Measurements from ENCODE around the gene DYSF.
A peak's percentile ranks its signal among the peaks of the same experiment; 100 is the strongest.

Gene DYSF

DNA sequence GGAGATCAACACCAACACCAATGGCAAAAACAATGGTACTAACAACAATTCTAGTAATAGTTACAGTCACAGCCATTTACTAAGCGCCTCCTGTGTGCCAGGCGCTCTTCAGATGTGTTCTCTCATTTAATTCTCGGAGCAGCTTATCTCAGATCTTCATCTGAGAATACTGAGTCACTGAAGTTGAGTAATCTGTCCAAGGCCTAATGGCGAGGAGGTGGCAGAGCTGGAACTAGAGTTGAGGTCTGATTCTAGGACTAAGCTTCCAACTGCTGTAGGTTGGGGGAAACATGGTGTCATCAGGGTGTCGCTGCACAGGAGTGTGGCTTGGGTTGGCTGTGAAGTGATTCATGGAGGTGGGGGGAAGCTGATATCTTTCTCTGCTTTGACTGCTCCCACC lies 156.1 kb downstream of the DYSF start (continued):
- TF ChIP-seq, protein P1, sequence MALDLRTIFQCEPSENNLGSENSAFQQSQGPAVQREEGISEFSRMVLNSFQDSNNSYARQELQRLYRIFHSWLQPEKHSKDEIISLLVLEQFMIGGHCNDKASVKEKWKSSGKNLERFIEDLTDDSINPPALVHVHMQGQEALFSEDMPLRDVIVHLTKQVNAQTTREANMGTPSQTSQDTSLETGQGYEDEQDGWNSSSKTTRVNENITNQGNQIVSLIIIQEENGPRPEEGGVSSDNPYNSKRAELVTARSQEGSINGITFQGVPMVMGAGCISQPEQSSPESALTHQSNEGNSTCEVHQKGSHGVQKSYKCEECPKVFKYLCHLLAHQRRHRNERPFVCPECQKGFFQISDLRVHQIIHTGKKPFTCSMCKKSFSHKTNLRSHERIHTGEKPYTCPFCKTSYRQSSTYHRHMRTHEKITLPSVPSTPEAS (tag by site-specific recombination; IDR thresholded peaks at IDR 0.05) = no peak
- TF ChIP-seq ZNF548 (tag by site-specific recombination; IDR thresholded peaks at IDR 0.05) = no peak
- no peak for TF ChIP-seq ZNF529 (tag by site-specific recombination; IDR thresholded peaks at IDR 0.05; ENCODE audit: insufficient replicate concordance)

DNA sequence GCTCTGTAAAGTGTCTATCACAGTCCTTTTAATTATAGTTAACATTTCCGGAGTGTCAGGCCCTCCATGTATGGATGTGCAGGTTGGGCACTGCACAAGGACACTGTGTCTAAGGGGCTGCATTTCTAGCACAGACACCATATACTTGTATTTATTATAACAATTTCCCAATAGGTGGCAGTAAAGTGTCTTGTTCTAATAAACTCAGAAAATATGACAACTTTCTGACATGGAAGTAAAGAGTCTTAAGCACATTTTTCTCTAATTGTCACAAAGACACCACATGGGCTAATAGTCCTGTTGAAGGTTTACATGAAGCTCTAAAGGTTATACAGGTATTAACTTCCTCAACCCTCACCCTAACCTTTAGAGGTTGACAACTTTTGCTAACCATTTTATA lies 156.6 kb downstream of the DYSF start:
- Histone ChIP-seq H3K4me1 (ENCODE audit: control insufficient read depth, insufficient read depth, low read length) (no peaks in the 10 kb centered on the region), H3K27ac (ENCODE audit: extremely low read depth, low read depth, low read length) (no peak overlapping the region), H3K9me3 (ENCODE audit: control insufficient read depth, insufficient read depth, low read depth, low read length) (no peaks in the 10 kb centered on the region), H3K36me3 (ENCODE audit: control insufficient read depth in 2 of 2, insufficient read depth in 1 of 2, low read length in 2 of 2) (no peaks in the 10 kb centered on the region), H3K4me3 (ENCODE audit: low read depth, low read length) (no peak overlapping the region)
- ChIA-PET POLR2A (no interaction called here), CTCF (interaction anchor here (0.6 to 1.7 kb wide), 12 partner anchors 10 to 543 kb away, joined by 3 to 8 read pairs (median 4); no protein-coding TSS in a partner anchor)
- no peak for TF ChIP-seq ZNF585B (tag by site-specific recombination; IDR thresholded peaks at IDR 0.05)
- peak; percentile 35 for TF ChIP-seq ZNF654 (tag by site-specific recombination; IDR thresholded peaks at IDR 0.05; ENCODE audit: low read depth)
- TF ChIP-seq, protein P2, sequence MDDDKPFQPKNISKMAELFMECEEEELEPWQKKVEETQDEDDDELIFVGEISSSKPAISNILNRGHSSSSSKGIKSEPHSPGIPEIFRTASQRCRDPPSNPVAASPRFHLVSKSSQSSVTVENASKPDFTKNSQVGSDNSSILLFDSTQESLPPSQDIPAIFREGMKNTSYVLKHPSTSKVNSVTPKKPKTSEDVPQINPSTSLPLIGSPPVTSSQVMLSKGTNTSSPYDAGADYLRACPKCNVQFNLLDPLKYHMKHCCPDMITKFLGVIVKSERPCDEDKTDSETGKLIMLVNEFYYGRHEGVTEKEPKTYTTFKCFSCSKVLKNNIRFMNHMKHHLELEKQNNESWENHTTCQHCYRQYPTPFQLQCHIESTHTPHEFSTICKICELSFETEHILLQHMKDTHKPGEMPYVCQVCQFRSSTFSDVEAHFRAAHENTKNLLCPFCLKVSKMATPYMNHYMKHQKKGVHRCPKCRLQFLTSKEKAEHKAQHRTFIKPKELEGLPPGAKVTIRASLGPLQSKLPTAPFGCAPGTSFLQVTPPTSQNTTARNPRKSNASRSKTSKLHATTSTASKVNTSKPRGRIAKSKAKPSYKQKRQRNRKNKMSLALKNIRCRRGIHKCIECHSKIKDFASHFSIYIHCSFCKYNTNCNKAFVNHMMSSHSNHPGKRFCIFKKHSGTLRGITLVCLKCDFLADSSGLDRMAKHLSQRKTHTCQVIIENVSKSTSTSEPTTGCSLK (tag by site-specific recombination; IDR thresholded peaks at IDR 0.05) = no peak

DNA sequence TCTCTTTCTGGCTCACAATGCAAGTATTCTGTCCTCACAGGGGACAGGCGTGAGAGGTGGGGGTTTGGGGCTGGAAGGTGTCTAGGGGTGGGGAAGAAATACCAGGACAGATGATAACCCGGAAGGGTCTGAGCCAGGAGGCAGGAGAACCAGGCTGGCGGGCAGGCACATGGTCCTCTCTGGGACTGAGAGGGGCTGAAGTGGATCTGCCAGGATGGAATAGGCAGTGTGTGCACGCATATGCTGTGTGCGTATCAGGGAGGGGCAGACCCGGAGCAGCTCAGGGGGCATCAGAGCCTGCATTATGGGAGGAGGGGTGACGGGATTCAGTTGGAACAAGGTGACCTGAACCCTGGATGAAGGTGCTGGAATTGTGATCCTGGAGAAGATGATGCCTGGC lies 157.3 kb downstream of the DYSF start:
- ChIA-PET POLR2A (no interaction called here), CTCF (interaction anchor here (0.6 to 1.7 kb wide), 10 partner anchors 10 to 969 kb away, joined by 3 to 8 read pairs (median 4); no protein-coding TSS in a partner anchor)
- no peak overlapping the region for H3K4me3 ChIP-seq (ENCODE audit: low read depth, low read length)
- no peaks in the 10 kb centered on the region for H3K9me3 ChIP-seq (ENCODE audit: control insufficient read depth, insufficient read depth, low read depth, low read length)
- no peaks in the 10 kb centered on the region for H3K4me1 ChIP-seq (ENCODE audit: control insufficient read depth, insufficient read depth, low read length)
- H3K36me3 ChIP-seq (ENCODE audit: control insufficient read depth in 2 of 2, insufficient read depth in 1 of 2, low read length in 2 of 2) = no peaks in the 10 kb centered on the region
- no peak overlapping the region for H3K27ac ChIP-seq (ENCODE audit: extremely low read depth, low read depth, low read length)
- no peak for TF ChIP-seq ZNF23 (tag by site-specific recombination; IDR thresholded peaks at IDR 0.05; ENCODE audit: borderline replicate concordance)
- TF ChIP-seq, protein P3, sequence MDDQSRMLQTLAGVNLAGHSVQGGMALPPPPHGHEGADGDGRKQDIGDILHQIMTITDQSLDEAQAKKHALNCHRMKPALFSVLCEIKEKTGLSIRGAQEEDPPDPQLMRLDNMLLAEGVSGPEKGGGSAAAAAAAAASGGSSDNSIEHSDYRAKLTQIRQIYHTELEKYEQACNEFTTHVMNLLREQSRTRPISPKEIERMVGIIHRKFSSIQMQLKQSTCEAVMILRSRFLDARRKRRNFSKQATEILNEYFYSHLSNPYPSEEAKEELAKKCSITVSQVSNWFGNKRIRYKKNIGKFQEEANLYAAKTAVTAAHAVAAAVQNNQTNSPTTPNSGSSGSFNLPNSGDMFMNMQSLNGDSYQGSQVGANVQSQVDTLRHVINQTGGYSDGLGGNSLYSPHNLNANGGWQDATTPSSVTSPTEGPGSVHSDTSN (CRISPR knock-in tag; IDR thresholded peaks at IDR 0.05) = no peak
- TF ChIP-seq REPIN1 (tag by site-specific recombination; IDR thresholded peaks at IDR 0.05; ENCODE audit: low read depth) = no peak
- TF ChIP-seq, protein P4, sequence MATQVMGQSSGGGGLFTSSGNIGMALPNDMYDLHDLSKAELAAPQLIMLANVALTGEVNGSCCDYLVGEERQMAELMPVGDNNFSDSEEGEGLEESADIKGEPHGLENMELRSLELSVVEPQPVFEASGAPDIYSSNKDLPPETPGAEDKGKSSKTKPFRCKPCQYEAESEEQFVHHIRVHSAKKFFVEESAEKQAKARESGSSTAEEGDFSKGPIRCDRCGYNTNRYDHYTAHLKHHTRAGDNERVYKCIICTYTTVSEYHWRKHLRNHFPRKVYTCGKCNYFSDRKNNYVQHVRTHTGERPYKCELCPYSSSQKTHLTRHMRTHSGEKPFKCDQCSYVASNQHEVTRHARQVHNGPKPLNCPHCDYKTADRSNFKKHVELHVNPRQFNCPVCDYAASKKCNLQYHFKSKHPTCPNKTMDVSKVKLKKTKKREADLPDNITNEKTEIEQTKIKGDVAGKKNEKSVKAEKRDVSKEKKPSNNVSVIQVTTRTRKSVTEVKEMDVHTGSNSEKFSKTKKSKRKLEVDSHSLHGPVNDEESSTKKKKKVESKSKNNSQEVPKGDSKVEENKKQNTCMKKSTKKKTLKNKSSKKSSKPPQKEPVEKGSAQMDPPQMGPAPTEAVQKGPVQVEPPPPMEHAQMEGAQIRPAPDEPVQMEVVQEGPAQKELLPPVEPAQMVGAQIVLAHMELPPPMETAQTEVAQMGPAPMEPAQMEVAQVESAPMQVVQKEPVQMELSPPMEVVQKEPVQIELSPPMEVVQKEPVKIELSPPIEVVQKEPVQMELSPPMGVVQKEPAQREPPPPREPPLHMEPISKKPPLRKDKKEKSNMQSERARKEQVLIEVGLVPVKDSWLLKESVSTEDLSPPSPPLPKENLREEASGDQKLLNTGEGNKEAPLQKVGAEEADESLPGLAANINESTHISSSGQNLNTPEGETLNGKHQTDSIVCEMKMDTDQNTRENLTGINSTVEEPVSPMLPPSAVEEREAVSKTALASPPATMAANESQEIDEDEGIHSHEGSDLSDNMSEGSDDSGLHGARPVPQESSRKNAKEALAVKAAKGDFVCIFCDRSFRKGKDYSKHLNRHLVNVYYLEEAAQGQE (tag by site-specific recombination; IDR thresholded peaks at IDR 0.05) = no peak
- TF ChIP-seq ZNF211 (tag by site-specific recombination; IDR thresholded peaks at IDR 0.05; ENCODE audit: low read depth) = no peak
- TF ChIP-seq ZNF610 (tag by site-specific recombination; IDR thresholded peaks at IDR 0.05; ENCODE audit: borderline replicate concordance) = no peak
- TF ChIP-seq ZNF530 (tag by site-specific recombination; IDR thresholded peaks at IDR 0.05; ENCODE audit: low read depth) = no peak
- TF ChIP-seq ZNF843 (tag by site-specific recombination; IDR thresholded peaks at IDR 0.05) = no peak
- TF ChIP-seq, protein P5, sequence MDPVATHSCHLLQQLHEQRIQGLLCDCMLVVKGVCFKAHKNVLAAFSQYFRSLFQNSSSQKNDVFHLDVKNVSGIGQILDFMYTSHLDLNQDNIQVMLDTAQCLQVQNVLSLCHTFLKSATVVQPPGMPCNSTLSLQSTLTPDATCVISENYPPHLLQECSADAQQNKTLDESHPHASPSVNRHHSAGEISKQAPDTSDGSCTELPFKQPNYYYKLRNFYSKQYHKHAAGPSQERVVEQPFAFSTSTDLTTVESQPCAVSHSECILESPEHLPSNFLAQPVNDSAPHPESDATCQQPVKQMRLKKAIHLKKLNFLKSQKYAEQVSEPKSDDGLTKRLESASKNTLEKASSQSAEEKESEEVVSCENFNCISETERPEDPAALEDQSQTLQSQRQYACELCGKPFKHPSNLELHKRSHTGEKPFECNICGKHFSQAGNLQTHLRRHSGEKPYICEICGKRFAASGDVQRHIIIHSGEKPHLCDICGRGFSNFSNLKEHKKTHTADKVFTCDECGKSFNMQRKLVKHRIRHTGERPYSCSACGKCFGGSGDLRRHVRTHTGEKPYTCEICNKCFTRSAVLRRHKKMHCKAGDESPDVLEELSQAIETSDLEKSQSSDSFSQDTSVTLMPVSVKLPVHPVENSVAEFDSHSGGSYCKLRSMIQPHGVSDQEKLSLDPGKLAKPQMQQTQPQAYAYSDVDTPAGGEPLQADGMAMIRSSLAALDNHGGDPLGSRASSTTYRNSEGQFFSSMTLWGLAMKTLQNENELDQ (tag by site-specific recombination; IDR thresholded peaks at IDR 0.05; ENCODE audit: low read depth) = no peak
- TF ChIP-seq ZFHX2 (tag by site-specific recombination; conservative IDR thresholded peaks at IDR 0.05) = no peak
- TF ChIP-seq, protein P6, sequence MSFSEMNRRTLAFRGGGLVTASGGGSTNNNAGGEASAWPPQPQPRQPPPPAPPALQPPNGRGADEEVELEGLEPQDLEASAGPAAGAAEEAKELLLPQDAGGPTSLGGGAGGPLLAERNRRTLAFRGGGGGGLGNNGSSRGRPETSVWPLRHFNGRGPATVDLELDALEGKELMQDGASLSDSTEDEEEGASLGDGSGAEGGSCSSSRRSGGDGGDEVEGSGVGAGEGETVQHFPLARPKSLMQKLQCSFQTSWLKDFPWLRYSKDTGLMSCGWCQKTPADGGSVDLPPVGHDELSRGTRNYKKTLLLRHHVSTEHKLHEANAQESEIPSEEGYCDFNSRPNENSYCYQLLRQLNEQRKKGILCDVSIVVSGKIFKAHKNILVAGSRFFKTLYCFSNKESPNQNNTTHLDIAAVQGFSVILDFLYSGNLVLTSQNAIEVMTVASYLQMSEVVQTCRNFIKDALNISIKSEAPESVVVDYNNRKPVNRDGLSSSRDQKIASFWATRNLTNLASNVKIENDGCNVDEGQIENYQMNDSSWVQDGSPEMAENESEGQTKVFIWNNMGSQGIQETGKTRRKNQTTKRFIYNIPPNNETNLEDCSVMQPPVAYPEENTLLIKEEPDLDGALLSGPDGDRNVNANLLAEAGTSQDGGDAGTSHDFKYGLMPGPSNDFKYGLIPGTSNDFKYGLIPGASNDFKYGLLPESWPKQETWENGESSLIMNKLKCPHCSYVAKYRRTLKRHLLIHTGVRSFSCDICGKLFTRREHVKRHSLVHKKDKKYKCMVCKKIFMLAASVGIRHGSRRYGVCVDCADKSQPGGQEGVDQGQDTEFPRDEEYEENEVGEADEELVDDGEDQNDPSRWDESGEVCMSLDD (tag by site-specific recombination; IDR thresholded peaks at IDR 0.05) = no peak
- no peak for TF ChIP-seq ZNF747 (tag by site-specific recombination; IDR thresholded peaks at IDR 0.05)
- no peak for TF ChIP-seq IKZF3 (tag by site-specific recombination; IDR thresholded peaks at IDR 0.05)
- TF ChIP-seq ZNF416 (tag by site-specific recombination; IDR thresholded peaks at IDR 0.05) = no peak

Data from HEK293 (cell line).